GM12891 (cell line): ENCODE measurements around the gene GRAP.

ENCODE experiments used
- POLR2A ChIP-seq: IDR thresholded peaks from 2 replicates; pipeline ENCODE4 v1.6.1; 2011; ENCODE audit warnings: low read depth, low read length, control low read depth
- POLR2AphosphoS5 ChIP-seq: IDR thresholded peaks from 2 replicates; pipeline ENCODE4 v1.6.1; 2011; ENCODE audit warnings: low read depth, low read length, control low read depth
- POU2F2 ChIP-seq: IDR thresholded peaks from 2 replicates; pipeline ENCODE4 v1.6.1; 2011; ENCODE audit warnings: low read depth, mild to moderate bottlenecking, control low read depth, low read length, moderate library complexity
- SPI1 ChIP-seq: IDR thresholded peaks from 2 replicates; pipeline ENCODE4 v1.6.1; 2011; ENCODE audit warnings: low read depth, low read length, control low read depth

GRCh38 chr17:18986541-18987229 lies 60.1 kb downstream of the GRAP start:
- TF ChIP-seq POLR2AphosphoS5, result no peak
- no peak for TF ChIP-seq SPI1
- TF ChIP-seq POLR2A, result no peak
- TF ChIP-seq POU2F2, result no peak
